AG08395 (cell line): ENCODE results near the gene TTLL1.

Source experiments
- DNase-seq: peaks from one replicate; pipeline ENCODE4 v3.0.0; 2012; ENCODE audit warnings: mixed read lengths, low spot score

Gene TTLL1

GRCh38 chr22:42993651-42994275, 95.4 kb downstream of the TTLL1 start:
- peak; percentile 67 for DNase-seq

DNA sequence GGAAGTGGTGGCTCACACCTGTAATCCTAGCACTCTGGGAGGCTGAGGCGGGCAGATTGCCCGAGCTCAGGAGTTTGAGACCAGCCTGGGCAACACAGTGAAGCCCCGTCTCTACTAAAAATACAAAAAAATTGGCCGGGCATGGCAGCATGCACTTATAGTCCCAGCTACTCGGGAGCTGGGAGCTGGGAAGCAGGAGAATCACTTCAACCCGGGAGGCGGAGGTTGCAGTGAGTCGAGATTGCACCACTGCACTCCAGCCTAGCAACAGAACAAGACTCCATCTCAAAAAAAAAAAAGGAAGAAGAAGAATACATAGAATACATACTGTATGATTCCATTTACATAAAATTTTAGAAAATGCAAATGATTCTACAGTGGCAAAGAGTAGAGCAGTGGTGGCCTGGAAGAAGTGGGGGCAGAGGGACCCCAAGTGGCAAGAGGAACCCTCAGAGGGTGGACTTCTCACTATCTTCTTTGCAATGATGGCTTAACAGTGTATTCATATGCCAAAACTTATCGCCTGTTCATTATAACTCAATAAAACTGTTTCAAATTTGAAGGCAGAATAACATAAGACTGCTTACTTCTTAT, 96.2 kb downstream of the TTLL1 start:
- no peak for DNase-seq

GRCh38 chr22:42992092-42992491, 97.1 kb downstream of the TTLL1 start:
- no peak for DNase-seq

DNA sequence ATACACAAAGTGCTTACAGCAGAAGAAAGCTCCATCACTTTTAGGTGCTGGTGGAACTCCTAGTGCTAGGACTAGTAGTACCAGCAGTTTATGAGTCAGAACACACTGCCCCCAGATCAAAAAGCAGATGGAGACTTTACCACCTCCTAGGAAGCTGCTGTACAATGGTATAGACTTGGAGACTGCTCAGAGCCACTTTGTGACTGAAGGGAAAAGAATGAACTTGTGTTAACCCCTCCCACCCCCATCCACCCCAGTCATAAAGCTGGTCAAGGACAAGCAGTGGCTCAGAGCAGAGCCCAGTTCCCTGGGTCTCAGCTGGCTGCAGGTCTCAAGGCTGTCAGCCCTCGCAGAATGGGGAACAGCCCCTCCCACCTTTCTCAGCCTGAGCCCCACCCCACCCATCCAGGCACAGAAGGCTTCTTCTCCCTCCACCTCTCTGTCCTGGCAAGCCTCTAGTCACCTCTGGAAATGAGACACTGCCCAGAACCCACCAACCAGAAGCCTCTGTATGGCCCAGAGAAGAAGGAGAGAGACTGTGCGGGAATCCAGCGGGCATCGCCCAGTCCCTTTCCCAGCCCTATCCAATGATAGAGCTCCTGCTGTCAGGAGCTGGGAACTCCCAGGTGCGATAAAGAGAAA, 98.1 kb downstream of the TTLL1 start:
- peak; percentile 72 for DNase-seq

- peak; percentile 89 for DNase-seq
These were observed 98.9 kb downstream of the TTLL1 start for GRCh38 chr22:42990131-42990838.
